Caki2 (cell line): ENCODE results near the gene NRCAM. TPM values are rescaled to one million over a fixed set of nuclear protein-coding genes. Genes with fewer than 3 reads are reported as not detected.

Experiments used
- DNase-seq: peaks from one replicate; pipeline ENCODE4 v3.0.0-alpha.2; 2015; ENCODE audit warnings: low read depth
- in situ Hi-C: cut with HindIII; loops from 2 replicates; pipeline ENCODE4 v1.10.0; 2016; ENCODE audit warnings: low sequenced_read_pairs, low pct_unique_long_range_greater_than_20kb, mixed read lengths
- total RNA-seq: library from RNA; depleted of rRNA; stranded (reverse); fragments of >200 nt; shearing (Covaris generic); gene quantifications from 2 replicates; pipeline ENCODE4 v1.2.3, GENCODE V29; 2014; ENCODE audit warnings: low replicate concordance

Gene NRCAM
- total RNA-seq, 1 experiment from 2014 or later, result 41.9 TPM

DNA sequence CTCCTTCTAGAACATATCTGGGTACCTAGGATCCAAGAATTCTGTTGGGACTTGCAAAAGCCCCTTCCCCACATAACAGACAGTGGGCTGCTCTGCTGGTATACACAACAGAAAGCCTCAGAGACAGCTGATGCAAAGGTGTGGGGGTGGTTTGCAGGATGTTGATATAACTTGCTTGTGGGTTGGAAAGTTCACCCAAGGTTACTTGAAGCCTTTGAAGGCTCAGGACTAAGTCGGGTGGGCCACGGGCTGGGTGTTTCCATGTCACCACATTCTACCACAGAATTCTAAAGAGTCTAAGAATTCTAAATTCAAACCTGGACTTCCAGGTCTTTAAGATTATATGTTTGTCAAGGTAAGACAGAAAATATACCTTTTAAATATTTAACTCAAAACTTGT is 7.4 kb upstream of the NRCAM start:
- in situ Hi-C loops, result no loop called here
- DNase-seq, result no peak

DNA sequence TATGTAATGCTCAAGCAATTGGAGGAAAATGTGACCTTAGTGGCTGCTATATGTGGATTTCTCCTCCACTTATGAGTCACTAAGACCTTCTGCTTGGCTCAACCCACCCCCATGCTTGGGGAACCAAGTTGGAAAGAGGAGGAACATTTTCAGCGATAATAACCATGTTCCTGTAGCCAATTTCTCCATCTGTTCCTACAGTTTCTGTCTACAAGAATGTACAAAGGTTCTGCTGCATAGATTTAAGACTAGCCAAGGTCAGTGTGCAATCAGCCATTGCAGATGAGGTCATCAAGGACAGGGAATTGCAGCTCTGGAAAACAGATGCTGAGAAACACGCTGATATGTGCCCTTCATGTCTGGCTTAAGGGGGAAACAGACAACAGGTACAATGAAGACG is 5.6 kb upstream of the NRCAM start:
- peak; percentile 44 for DNase-seq
- in situ Hi-C loops, result no loop called here

DNA sequence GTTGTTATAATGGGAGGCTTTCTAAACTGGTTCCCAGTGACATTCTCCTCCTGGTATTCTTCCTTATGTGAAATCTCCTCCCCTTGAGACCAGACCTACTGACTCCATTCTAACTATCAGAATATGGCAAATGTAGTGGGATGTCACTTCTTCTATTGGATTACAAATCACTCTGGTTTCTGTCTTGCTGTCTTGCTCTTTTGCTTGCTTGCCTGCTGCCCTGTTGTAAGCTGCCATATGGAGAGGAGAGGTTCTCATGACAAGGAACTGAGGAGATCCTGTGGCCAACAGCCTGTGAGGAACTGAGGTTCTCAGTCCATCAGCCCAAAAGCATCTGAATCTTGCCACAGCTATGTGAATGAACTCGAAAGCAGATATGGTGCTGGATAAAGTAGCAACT is 4.7 kb upstream of the NRCAM start:
- DNase-seq, result no peak
- in situ Hi-C loops, result no loop called here

DNA sequence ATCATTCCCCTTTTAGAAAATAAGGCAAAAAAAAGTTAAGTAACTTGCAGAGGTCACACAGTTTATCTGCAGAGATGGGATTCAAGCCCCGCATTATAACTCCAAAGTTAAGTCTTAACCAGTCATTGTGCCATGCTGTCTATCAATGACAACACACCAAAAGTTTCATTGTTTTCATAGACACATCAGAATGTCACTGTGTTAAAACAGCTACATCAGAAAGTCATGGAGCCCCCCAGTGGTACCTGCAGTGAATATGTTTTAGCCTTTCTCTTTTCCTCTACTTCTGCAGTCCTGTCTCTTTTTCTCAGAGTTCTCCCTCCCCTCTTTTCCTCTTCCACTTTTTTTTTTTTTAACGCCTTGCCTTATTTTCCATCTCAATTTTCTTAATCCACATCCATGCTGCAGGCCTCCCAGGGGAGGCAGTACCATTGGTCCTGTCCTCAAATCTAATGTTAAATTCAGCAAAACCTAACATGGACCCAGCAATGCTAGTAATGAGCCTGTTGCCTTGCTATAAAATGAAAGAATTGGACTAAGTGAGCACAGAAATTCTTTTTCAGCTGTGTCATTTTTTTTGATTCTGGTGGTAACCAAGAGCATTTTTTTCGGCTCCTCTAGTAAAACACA is 3.8 kb upstream of the NRCAM start:
- in situ Hi-C loops, result no loop called here
- DNase-seq, result peak; percentile 51

DNA sequence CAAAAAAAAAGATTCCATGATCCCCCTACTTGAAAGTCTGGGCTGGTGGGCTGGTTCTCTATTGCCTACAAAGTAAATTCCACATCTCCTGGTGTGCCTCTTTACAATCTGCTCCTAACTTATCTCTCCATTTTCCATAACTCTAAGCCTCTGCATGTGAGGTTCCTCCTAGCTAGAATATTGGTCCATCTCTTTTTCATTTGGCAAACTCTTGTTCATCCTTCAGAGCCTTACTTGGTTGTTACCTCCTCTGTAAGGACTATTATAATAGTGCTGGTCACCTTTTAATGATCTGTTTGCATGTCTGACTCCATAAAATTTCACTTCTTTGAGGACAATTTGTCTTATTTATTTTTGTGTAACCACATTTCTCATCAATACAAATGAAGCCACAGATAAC is 1.6 kb upstream of the NRCAM start:
- no peak for DNase-seq
- in situ Hi-C loops, result no loop called here

GRCh38 chr7:108456845-108457540 is 757 bp upstream of the NRCAM start:
- no peak for DNase-seq
- in situ Hi-C loops, result no loop called here

- DNase-seq, result peak; percentile 44
- in situ Hi-C loops, result no loop called here
Measured at GRCh38 chr7:108455551-108455997, 662 bp downstream of the NRCAM start.

GRCh38 chr7:108454674-108455550 is 1.3 kb downstream of the NRCAM start:
- peak; percentile 58 for DNase-seq
- in situ Hi-C loops, result no loop called here

DNA sequence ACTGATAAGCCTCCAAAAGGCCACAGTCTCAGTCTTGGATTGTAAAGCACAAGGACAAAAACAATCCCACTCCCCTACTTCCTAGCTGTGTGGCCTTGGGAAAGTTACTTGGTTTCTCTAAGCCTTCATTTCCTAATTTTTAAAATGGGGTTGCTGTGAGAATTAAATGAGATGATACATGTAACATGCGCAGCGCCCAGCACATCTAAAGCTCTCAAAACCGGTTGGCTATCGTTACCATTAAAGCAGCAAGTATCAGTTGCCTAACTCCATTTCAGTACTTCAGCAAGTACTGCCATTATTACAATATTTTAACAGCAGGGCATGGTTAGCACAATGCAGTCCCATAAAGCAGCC is 1.9 kb downstream of the NRCAM start:
- in situ Hi-C loops, result no loop called here
- DNase-seq, result no peak

DNA sequence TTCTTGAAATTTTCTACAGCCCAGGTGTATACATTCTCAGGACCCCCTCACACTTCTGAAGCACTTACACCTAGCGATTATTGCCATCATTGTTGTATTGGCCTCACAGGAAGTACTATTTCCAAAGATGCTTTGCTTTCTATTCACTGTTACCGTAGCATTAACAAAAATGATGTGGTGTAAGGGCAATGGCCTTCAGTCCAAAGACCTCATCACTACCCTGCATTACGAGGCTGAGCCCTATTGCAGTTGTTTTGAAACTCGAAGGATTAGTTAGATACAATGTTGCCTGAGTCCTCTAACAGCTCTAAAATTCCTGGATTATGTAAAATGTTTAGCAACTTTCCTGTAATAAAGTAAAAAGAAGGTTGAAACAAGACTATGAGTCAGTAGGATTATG is 2.9 kb downstream of the NRCAM start:
- DNase-seq, result no peak
- in situ Hi-C loops, result no loop called here

- in situ Hi-C loops, result no loop called here
- DNase-seq, result peak; percentile 51
Measured at GRCh38 chr7:108452707-108453106, 3.5 kb downstream of the NRCAM start.

- no peak for DNase-seq
- in situ Hi-C loops, result no loop called here
Measured at GRCh38 chr7:108451296-108451848, 4.9 kb downstream of the NRCAM start.

GRCh38 chr7:108450160-108450559 is 6.1 kb downstream of the NRCAM start:
- DNase-seq, result no peak
- in situ Hi-C loops, result no loop called here

DNA sequence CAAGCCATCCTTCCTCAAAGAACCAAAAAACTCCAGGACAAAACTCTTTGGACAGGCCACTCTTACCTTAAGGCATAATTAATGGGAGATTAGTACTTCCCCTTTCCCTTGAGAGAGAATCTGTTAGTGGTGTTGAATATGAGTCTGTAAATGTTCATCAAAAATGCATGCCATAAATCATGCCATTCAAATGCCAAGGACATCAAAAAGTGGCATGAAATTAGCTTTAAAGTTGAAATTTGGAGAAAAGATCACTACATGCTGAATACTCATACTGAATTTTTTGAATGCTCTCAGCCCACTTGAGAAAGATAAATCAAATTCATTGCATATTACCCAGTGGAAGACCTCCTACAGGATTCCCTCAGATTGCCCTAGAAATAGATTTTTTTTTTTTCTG is 6.7 kb downstream of the NRCAM start:
- in situ Hi-C loops, result no loop called here
- DNase-seq, result no peak

GRCh38 chr7:108448584-108449505 is 7.4 kb downstream of the NRCAM start:
- no peak for DNase-seq
- in situ Hi-C loops, result no loop called here

DNA sequence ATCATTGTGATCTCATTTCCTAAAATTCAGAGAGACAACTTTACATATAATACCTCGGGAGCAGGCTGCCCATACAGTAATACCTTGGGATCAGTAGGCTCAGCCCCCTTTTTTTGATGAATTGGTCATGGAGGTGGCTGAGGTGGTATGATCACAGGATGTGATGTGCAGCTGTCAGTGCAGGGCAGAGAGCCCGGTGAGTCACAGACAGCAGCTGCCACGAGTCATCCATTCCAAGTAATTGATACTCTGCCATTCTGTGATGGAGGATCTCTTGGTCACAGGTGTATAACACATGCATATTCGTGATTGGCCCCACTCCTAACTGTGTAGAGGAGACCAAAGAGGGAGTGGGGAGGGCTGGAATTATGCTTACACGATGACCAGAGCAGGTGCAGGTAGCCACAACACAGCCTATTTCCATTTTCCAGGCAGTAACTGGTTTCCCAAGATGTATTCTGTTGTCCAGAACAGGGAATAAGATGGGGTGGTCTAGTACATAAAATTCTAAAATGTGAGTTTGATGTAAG is 14.1 kb downstream of the NRCAM start:
- peak; percentile 42 for DNase-seq
- in situ Hi-C loops, result no loop called here

DNA sequence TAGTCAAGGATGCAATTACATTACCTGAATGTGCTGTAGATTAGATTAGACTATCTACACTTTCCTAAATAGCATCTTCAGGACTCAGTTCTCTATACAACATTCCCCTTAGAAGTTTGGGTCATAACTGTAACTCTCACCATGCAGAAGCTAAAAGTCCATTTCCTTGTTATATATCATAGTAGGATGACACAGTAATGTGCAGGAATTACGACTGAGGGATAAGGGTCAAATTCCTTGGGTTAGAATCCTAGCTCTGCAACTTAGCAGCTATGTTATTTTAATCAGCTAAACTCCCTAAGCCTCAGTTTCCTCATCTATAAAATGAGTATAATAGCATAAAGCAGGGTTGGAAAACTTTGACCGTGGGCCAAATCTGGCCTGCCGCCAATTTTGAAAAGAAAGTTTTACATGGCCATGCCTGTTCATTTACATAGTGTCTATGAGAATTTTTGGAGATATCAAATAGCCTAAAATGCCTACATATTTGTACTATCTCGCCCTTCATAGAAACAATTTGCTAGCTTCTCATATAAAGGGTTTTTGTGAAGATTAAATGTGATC is 14.8 kb downstream of the NRCAM start:
- DNase-seq, result no peak
- in situ Hi-C loops, result no loop called here
